OCI-LY1 (cell line): ENCODE results near the gene MAIP1.

Experiments
- CTCF ChIP-seq: fragments of 200-600 bp; sonication (generic), shearing (Covaris generic); IDR thresholded peaks from 2 replicates; pipeline ENCODE4 v1.5.1; 2017; ENCODE audit warnings: mild to moderate bottlenecking, antibody characterized with exemption, low read length, moderate library complexity, mixed read lengths
- EZH2 ChIP-seq: fragments of 200-600 bp; sonication (generic), shearing (Covaris generic); IDR thresholded peaks from 2 replicates; pipeline ENCODE4 v1.8.0; 2017; ENCODE audit warnings: borderline replicate concordance, mixed run types, mild to moderate bottlenecking, antibody characterized with exemption, low read length, moderate library complexity, mixed read lengths

DNA sequence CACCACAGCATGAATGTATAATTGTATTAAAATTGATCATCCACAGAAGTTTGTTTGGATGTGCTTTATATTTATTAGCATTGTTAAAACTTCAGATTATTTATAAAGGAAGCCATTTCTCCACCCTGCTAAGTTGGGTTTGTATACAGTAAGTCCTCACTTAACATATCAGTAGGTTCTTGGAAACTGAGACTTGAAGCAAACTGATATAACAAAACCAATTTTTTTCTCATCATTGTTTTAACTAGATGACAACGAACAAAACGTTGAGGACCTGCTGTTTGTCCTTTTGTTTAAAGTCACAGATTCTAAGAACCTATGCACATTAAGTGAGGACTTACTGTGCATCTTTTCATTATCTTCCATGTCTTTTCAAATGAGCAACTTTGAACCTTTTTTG is 27.2 kb upstream of the MAIP1 start:
- TF ChIP-seq CTCF (no peak), EZH2 (no peak)
